ENCODE measurements around the gene FUT3.
"Not testable (repeated sequence)": the region's sequence is repeated elsewhere in the genome, so short reads cannot be mapped to it uniquely, and the experiment has no call there.

FUT3 gene

DNA sequence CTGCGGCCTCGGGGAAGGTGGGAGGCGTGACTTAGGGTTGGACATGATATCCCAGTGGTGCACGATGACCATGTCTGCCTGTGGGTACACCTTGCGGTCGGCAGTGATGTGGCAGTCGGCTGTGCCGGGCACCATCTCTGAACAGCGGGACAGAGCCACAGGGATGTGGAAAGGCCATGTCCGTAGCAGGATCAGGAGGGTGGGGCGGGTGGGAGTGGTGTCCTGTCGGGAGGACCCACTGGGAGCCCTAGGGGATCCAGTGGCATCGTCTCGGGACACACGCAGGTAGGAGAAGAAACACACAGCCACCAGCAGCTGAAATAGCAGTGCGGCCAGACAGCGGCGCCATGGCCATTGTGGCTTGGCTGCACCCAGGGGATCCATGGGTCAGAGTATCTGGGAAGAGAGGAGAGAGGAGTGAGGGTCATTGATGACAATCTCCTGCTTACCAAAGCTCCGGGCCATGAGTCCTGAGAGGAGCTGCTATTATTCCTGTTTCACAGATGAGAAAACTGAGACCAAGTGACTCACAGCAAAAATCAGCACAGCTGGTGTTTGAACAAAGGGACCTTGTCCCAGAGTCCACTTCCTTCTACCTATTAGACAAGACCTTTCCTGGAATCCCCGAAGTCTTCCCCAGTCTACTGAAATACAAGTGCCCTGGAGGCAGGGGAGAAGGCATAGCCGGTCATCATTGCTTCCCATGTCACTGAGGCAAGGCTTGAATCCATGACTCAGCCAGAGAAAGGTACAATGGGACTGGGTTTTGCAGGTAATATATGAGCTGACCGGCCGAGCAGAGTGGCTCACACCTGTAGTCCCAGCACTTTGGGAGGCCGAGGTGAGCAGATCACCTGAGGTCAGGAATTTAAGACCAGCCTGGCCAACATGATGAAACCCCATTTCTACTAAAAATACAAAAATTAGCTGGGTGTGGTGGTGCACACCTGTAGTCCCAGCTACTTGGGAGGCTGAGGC, 6.5 kb downstream of the FUT3 start:
- no peak for DNase-seq

DNA sequence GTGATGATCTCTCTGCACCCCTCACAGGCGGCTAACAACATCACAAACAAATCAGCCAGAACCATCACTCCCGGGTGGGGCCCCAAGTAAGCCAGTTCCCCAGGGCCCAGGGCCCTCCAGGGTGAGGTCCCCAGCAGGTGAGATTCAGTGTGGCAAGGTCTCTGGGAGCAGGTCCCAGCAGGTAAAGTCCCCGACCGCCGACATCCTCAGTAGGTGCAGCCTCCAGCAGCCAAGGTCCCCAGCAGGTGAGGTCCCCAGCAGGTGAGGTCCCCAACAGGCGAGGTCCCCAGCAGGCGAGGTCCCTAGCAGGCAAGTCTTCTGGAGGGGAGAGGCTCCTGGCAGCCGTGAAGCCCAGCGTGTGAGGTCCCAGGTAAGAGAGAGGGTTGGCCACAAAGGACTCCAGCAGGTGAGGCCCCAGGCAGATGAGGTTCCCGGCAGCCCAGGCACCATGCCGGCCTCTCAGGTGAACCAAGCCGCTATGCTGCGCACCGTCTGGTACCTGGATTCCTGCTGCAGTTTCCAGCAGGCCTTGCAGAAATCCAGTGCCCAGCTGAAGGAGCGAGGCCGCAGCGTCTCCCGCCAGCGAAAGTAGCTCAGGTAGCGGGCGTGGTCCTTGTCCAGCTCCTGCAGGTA, 7.8 kb downstream of the FUT3 start:
- DNase-seq: no peak

DNA sequence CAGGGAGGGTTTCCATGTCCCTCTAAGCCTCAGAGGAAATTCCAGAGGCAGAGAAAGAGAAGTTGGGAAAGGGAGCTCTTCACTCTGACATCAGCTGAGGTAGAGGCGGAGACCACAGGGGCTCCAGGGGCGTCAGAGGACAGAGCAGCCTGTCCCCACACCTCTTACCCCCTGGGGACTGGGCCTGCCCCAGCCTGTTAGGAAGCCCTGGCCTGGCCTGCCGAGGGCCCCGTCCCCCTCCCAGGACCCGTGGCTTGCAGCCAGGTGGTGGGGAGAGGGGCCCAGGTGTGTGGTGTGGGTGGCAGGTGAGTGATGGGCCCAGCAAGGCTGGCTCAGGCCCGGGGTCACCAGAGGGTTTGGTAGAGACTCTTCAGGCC, 9.5 kb downstream of the FUT3 start:
- DNase-seq: not testable (repeated sequence)

DNA sequence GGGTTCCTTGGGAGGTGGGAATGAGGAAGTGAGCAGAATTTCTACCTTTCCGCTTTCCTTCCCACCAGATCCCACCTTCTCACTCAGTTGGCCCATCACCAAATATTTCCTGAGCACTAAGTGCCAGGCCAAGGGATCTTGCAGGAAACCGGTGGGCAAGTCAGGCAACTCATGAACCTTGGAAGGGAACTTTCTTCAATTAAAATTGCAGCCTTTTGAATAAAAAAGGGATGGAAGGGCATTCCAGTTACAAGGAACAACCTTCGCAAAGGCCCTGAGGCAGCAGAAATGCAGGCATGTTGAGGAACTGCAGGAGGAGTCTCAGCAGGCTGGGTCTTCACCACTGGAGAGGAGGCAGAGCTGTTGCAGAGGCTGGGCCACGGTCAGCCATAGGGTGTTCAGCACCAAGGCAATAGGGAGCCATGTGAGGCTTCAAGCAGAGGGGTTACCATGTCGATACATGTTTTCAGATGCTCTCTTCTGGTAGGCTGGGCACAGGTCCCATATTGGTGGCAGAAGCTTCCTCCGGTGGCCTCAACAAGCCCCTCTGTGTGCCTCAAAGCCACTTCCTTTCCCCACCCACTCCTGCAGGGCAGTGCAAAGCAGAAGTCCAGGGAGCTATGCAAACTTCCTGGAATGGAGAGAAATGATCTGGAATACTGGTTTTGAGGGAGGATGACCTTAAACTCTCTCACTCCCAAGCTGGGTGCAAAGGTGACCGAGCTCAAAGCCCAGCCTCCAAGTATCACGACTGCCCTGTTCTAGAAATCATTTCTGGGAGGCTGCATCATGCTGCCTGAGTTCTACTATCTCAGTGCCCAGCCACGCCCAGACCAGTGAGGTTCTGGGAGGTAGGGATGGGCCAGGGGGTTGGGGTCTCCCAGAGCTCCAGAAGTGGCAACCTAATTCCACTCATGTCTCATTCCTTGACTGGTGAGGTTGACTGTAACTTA, 11.9 kb downstream of the FUT3 start, which contains the start of gene FUT6:
FUT6 (minus strand) TSS at position 638 of the 953 bp plus-strand sequence. CDS start 7,135 bp downstream, outside the sequence.
- no peak for DNase-seq

DNA sequence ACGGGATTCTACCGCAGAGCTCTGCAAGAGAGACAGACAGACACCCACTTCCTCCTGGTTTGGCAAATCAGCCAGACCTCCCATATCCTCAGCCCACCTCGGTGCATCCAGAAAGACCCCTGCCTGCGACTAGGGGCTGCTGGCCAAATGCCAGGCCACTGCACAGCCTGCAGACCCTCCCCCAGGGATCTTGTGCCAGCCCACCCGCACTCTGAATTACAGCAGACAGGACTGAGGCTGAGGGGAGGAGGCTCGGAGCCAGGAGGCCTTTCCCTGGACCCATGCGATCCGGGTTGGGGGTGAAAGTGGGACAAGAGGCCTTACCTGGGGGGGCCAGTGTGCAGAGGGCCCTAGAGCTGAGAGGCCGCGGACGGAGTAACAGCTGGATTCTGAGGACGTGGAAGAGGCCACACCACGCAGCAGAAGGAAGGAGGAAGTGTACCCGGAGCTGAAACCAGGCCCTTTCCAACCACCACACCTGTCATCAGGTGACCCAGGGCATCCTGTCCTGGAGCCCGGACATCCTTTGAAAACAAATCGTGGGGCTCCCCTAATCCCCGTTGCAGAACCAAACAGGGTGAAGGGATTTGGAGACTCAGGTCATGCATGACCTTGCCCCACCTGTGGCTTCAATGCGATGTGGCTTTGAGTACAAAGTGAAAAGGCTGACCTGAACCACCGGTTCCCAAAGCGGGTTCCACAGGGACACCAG, 12.7 kb downstream of the FUT3 start:
- no peak for DNase-seq

DNA sequence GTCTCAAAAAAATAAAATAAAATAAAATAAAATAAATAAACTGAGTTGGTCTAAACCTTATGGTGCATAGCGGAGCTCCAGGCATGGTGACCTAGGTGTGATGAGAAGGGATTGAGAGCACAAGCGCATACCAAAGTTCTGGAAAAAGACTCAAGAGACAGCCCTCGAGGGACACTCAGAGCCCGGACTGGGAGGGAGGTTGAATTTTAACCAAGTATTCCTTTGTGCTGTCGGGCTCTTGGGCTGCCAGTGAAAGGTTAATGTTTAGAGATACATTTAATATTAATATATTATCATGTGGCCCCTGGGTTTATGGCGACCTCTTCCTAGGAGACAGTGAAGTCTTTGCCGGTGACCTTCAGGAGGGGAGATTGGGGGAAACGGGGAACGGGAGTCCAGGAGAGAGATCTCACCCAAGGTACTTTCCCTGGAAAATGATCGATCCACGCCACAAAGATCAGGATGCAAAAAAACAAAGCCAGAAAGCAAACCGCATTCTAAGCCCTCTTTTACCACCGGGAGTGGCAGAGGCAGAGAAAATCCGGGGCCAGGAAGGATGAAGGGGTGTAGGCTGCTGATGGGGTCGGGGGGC, 13.4 kb downstream of the FUT3 start:
- DNase-seq: no peak

DNA sequence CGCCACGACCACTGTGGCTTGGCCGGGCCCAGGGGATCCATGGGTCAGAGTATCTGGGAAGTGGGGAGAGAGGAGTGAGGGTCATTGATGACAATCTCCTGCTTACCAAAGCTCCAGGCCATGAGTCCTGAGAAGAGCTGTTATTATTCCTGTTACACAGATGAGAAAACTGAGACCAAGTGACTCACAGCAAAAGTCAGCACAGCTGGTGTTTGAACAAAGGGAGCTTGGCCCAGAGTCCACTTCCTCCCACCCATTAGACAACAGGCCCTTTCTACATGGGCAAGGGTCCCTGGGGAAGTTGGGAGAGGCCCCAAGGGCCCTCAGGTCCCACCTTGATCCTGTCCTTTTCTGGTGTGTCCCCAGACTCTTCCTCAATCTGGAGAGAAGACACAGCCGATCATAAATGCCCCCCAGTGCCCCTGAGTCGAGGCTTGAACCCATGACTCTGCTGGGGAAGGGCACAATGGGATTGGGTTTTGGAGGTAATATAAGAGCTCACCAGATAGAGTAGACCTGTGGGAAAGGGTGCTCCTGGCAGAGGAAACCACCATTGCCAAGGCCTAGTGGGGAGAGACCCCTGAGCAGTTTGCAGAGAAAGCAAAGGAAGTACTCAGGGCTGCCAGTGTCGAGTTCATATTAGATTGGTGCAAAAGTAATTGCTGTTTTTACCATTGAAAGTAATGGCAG, 18.6 kb downstream of the FUT3 start:
- no peak for DNase-seq

DNA sequence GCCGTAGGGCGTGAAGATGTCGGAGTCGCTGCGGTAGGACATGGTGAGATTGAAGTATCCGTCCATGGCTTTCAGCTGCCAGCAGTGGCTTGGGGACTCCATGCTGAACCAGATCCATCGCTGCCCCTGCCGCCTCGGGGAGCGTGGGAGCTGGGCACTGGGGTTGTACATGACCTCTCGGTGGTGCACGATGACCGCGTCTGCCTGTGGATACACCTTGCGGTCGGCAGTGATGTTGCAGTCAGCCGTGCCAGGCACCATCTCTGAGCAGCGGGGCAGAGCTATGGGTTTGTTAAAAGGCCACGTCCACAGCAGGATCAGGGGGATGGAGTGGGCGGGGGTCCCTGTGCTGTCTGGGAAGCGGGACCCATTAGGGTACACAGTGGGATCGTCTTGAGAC, 19.2 kb downstream of the FUT3 start:
- no peak for DNase-seq

DNA sequence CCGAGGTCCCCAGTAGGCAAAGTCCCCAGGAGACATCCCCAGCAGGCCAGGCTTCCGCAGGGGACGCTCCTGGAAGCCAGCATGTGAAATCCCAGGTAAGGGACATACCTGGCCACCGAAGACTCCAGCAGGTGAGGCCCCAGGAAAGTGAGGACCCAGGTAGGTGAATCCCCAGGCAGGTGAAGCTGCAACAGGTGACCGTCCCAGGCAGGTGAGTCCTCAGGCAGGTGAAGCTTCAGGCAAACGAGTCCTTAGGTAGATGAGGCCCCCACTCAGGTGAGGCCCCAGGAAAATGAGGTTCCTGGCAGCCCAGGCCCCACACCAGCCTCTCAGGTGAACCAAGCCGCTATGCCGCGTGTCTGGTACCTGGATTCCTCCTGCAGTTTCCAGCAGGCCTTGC, 20.1 kb downstream of the FUT3 start:
- DNase-seq: no peak

DNA sequence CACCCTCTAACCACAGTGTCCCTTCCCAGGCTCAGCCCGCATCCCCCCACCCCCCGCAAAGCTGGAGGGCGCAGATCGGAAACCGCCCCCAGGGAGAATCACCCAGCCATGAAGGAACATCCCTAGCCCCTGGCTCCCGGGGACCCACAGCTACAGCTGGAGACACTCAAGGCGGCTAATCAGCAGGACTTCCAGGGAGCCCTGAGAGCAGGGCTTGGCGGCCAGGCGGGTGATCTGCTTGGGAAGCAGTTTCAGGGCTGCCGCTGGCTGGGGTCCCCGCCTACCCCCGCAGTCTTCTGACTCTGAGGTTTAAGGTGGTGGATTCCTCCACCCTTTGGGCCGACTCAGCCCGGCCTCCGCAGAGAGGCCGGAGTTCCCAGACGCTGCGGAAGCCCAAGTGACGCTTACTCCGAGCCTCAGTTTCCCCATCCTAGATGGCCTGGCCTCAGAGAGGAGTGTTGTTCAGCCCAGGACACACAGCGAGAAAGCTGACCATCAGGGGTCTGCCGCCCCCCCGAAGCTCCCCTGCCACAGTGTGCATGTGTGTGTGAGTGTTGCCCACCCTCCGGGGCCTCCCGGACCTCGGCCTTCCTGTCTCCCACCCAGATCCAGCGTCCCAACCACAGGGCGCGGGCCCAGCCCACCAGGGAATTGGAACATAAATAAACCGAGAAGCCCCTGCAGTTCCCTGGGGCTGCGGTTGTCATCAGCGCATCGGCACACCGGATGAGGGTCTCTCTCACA, 21.5 kb downstream of the FUT3 start:
- no peak for DNase-seq

DNA sequence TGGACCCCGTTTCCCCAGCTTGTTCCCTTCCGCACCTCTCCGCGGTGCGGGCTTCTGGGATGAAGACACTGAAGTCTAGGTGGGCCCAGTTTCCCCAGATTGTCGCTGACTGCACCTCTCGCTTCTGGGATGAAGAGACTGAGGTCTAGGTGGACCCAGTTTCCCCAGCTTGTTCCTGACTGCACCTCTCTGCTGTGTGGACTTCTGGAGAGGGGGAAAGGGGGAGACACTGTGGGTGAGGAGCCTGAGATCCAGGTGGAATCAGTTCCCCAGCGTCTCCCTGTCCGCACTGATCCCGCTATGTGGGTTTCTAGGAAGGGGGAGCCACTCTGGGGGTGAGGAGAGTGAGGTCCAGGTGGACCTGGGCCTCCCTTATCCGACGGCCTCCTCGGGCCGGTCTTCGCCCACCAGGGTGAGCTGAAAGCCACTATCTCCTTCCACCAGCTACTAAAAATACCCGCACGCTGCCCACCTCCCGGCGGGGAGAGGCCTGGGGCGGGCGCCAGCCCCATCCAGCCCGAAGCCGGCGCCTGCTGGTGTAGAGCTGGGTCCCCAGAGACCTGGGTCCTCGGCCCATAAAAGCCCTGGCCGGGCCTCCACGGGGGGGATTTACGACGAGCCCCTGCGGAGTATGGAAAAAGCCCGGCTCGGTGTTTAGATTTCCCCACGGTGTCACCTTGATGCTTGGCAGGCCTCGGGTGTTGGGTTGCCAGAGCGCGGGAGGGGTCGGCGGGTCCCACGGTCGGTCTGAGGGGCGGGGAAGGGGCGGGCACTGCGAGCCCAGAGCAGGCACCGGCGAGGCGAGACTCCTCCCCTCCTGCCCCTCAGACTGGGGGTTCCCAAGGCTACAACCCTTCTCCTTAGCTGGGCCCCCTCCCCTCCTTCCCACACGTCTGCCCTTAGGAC, 22.3 kb downstream of the FUT3 start:
- peak; percentile 91 for DNase-seq

DNA sequence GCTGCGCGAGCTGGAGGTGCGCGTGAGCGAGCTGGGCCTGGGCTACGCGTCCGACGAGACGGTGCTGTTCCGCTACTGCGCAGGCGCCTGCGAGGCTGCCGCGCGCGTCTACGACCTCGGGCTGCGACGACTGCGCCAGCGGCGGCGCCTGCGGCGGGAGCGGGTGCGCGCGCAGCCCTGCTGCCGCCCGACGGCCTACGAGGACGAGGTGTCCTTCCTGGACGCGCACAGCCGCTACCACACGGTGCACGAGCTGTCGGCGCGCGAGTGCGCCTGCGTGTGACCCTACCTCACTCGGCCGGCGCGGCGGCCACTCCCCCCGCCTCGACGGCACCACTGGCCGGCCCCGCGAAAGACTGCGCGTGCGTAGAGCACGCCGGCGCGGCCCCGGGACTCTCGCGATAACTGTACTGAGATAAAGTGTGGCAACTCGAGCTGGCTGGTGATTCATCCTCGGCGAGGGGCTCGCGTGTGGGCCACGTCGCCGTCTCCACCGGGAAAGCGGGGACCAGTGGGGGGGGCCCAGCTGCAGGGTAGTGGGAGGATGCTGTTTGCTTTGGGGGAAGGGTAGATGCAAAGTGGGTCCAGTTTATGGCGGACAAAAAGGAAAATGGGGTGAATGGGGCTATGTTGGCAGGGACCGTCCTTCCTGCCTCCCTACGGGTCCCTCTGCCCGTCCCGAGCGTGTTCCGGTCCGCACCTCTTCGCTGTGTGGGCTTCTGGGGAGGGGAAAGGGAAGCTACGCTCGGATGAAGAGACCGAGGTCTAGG, 23.2 kb downstream of the FUT3 start:
- DNase-seq: peak; percentile 91

DNA sequence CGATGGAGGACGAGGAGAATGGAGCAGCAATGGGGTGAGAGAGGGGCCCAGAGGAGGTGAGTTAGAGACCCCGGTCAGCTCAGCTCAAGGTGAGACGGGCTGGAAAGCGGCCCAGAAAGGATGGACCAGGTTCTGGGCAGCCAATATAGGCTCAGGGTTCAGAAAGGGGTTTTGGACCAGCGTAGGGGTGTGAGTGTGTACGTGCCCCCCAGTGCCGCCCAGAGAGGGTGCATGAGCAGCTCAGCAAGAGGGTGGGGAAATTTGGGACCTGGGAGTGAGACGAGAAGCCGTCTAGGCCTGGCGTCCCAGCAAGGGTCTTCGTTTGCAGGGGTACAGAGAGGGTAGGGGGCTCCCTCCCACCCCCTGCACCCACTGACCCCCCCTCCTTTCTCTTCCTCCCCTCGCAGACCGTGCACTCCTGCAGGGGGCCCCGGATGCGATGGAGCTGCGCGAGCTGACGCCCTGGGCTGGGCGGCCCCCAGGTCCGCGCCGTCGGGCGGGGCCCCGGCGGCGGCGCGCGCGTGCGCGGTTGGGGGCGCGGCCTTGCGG, 23.8 kb downstream of the FUT3 start:
- DNase-seq: no peak

DNA sequence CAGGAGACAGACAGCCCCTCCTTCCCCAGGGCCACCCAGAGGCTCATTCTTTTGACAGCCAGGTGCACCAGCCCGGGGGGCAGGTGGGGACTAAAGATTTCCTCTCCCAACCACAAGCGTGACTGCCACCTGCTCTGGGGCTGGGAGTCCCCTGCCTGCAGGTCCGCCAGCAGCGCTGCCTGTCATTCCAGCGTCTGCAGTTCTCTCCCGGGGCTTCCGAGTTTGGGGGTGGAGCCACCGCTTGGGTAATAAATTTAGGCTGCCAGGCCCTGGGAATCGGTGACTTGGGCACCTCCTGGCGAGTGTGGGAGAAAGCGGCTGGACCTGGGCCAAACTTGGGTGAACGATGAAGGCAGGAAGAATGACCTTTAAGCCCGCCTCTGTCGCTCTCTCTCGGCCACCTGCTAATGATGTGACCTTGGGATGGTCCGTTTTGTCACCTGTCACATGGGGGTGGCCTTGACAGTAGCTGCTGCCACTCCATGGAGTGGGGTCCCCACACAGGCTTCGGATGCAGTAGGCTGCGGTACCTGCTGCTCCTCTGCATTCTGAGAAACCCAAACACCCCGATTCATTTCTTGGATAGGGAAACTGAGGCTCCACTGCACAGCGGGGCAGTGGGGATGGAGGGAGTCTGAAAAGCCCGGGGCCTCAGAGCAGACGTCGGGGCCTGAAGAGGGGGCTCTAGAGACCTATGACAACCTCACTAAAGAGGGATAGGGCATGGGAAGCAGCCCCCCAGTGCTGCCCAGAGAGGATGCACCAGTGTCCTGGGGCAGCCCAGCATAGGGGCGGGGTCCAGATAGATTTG, 24.5 kb downstream of the FUT3 start:
- peak; percentile 96 for DNase-seq

DNA sequence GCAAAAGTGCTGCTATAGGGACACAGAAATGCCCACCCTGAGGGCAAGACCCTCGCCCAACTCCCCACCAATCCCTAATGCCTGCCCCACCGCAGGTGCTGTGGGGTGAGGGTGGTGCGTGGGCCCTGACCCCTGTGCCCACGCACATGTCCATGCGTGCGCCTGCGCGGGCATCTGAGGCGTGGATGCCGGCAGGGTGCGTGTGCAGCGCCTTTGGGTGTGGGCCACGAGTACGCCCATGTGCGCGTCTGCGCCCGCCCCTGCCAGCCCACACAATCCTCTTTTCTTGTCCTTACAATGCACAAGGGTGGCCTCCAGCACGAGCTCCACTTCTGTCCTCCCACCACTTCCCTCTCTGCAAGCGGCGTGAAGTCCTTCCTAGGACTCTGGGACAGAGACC, 26.1 kb downstream of the FUT3 start:
- no peak for DNase-seq

DNA sequence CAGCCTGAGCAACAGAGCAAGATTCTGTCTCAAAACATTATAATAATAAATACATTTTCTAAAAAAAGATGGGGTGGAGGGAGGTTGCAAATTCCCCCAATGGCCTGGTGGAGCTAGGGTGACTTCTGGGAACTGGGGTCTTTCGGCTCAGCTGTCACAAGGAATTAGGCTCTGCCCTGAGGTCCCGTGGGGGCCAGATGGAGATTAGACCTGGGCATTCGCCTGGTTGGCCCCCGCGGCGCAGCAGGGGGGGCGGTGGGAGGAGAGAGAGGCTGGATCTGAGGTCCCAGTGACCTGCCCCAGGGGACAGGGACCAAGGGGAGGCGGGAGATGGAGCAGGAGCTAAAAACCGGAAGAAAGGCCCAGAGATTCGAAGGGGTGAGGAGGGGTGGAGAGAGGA, 26.5 kb downstream of the FUT3 start:
- no peak for DNase-seq

DNA sequence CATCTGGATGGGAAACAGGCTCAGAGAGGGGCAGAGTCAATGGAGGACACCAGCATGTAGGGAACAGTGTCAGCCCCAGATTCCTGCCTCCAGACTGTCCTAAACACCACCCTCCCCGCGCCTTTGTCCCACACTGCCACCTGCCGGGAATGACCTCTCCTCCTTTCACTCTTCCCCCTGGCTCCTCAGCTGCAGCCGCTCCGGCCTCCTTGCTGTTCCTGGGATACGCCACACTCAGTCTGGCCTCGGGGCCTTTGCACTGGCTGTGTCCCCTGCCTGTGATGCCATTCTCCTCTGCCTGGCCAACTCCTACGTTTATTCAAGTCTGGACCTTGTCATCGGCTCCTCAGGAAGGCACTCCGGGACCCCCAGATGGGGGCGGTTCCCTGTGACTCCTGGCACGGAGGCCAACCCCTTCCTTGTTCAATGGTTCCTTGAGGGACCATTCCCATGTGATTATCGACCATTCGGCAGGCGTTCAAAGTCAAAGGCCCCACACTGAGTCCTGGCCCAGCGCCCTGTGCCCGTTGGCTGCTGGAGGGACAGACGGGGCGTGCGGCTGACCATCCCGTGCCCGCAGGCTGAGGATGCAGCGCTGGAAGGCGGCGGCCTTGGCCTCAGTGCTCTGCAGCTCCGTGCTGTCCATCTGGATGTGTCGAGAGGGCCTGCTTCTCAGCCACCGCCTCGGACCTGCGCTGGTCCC, 27.5 kb downstream of the FUT3 start:
- no peak for DNase-seq
